HepG2 (cell line): ENCODE data around the gene PRSS38. TPM values are rescaled to one million over a fixed set of nuclear protein-coding genes. Genes with fewer than 3 reads are reported as not detected.

Experiments used
- ATAC-seq: fragments of 200-7000 bp; cut with Tn5 transposase; 3 replicates; pipeline ENCODE4 v1.9.1; 2020; ENCODE audit warnings: mild to moderate bottlenecking, moderate library complexity
- BruUV-seq: library from RNA; stranded (reverse); fragments of 400-500 nt; replicated peaks from 2 replicates; lab custom pipeline; 2021; lab: Mats Ljungman, UMichigan
- CTCF ChIA-PET: fragments of 300-600 bp; formaldehyde crosslinking; extraction: SDS; loops from one replicate; lab custom pipeline; 2021; ENCODE audit warnings: low total read pairs, inconsistent platforms, low intra/inter-chr PET ratio; lab: Yijun Ruan, JAX
- POLR2A ChIA-PET: fragments of 350-600 bp; sonication (Branson Sonifier 250); formaldehyde crosslinking; loops from one replicate; lab custom pipeline; 2020; ENCODE audit warnings: antibody characterized with exemption, inconsistent platforms; lab: Yijun Ruan, JAX
- DNase-seq: peaks from one replicate; pipeline ENCODE4 v3.0.0-alpha.2; 2015; ENCODE audit warnings: low spot score
- FAIRE-seq: peaks from 3 replicates; lab custom pipeline; 2011; peaks lifted over from hg19 to GRCh38; lab: Jason Lieb, UNC
- H2AFZ ChIP-seq: one replicate; pipeline ENCODE4 v1.6.1; 2011; ENCODE audit warnings: low read length, inconsistent platforms
- H3K27ac ChIP-seq: fragments of 300-600 bp; 3 replicates; pipeline ENCODE4 v1.8.0; 2011; ENCODE audit warnings: mixed run types, mild to moderate bottlenecking, mixed read lengths, low read length, inconsistent platforms; ENCODE audit not compliant: insufficient read depth; ENCODE audit errors: extremely low read length
- H3K27me3 ChIP-seq, 2 experiments: fragments of 200-600 bp in 1 of 2; 2 replicates in 1 of 2; 3 replicates in 1 of 2; pipeline versions ENCODE4 v1.6.0 to v1.8.0; 2011; ENCODE audit warnings: low read length in 2 of 2, mild to moderate bottlenecking in 2 of 2, moderate library complexity in 2 of 2, inconsistent platforms in 1 of 2; ENCODE audit not compliant: insufficient read depth in 2 of 2, control insufficient read depth in 1 of 2
- H3K36me3 ChIP-seq, 2 experiments: fragments of 200-600 bp in 1 of 2; replicated peaks in 1 of 2; 2 replicates in 1 of 2; 3 replicates in 1 of 2; pipeline versions ENCODE4 v1.5.1 to v1.8.0; 2011; ENCODE audit warnings: low read length in 2 of 2, inconsistent platforms in 1 of 2; ENCODE audit not compliant: insufficient read depth in 2 of 2, control insufficient read depth in 1 of 2
- H3K4me1 ChIP-seq: 2 replicates; pipeline ENCODE4 v1.5.1; 2012; ENCODE audit warnings: low read length, inconsistent platforms; ENCODE audit not compliant: insufficient read depth
- H3K4me2 ChIP-seq: 2 replicates; pipeline ENCODE4 v1.6.0; 2011; ENCODE audit warnings: low read depth, low read length, inconsistent platforms
- H3K4me3 ChIP-seq, 3 experiments: fragments of 200-600 bp in 1 of 3; sonication (generic), shearing (Covaris generic) in 1 of 3; replicated peaks in 1 of 3; 2 replicates each; pipeline ENCODE4 v1.5.1; 2011 to 2016; ENCODE audit warnings: low read length in 3 of 3, inconsistent platforms in 2 of 3, low read depth in 2 of 3, mild to moderate bottlenecking in 2 of 3, control low read depth in 1 of 3, mixed read lengths in 1 of 3; ENCODE audit not compliant: insufficient read depth in 1 of 3
- H3K79me2 ChIP-seq: one replicate; pipeline ENCODE4 v1.6.1; 2011; ENCODE audit warnings: low read length, inconsistent platforms; ENCODE audit not compliant: insufficient read depth
- H3K9ac ChIP-seq: 2 replicates; pipeline ENCODE4 v1.6.0; 2011; ENCODE audit warnings: mild to moderate bottlenecking, low read depth, low read length, inconsistent platforms; ENCODE audit not compliant: insufficient read depth
- H3K9me3 ChIP-seq: 2 replicates; pipeline ENCODE4 v1.5.1; 2012; ENCODE audit warnings: mild to moderate bottlenecking, low read length
- H4K20me1 ChIP-seq: 2 replicates; pipeline ENCODE4 v1.6.0; 2011; ENCODE audit warnings: inconsistent platforms, mild to moderate bottlenecking, low read length, moderate library complexity; ENCODE audit not compliant: insufficient read depth
- AHR ChIP-seq: IDR thresholded peaks from 2 replicates; pipeline ENCODE4 v1.6.1; 2018; ENCODE audit warnings: missing genetic modification reagents, missing compliant biosample characterization
- FOXM1 ChIP-seq: sonication (generic); formaldehyde crosslinking; IDR thresholded peaks from 2 replicates; pipeline ENCODE4 v1.5.0; 2020; ENCODE audit warnings: missing genetic modification reagents
- MTF1 ChIP-seq: sonication (generic); formaldehyde crosslinking; IDR thresholded peaks from 2 replicates; pipeline ENCODE4 v1.5.0; 2020; ENCODE audit warnings: missing genetic modification reagents
- NFIC ChIP-seq: IDR thresholded peaks from 2 replicates; pipeline ENCODE4 v1.6.1; 2012; ENCODE audit warnings: mild to moderate bottlenecking, low read length, inconsistent platforms
- PHF8 ChIP-seq: sonication (generic); formaldehyde crosslinking; IDR thresholded peaks from 2 replicates; pipeline ENCODE4 v1.5.0; 2020; ENCODE audit warnings: missing genetic modification reagents
- SETDB1 ChIP-seq: sonication (generic); formaldehyde crosslinking; IDR thresholded peaks from 2 replicates; pipeline ENCODE4 v1.5.1; 2020; ENCODE audit warnings: missing genetic modification reagents, mild to moderate bottlenecking, borderline replicate concordance
- YEATS2 ChIP-seq: sonication (generic); formaldehyde crosslinking; IDR thresholded peaks from 2 replicates; pipeline ENCODE4 v1.4.0; 2020; ENCODE audit warnings: missing genetic modification reagents, borderline replicate concordance
- ZNF264 ChIP-seq: sonication (generic); formaldehyde crosslinking; IDR thresholded peaks from 2 replicates; pipeline ENCODE4 v1.4.0; 2020; ENCODE audit warnings: missing genetic modification reagents
- ZNF510 ChIP-seq: sonication (generic); formaldehyde crosslinking; IDR thresholded peaks from 2 replicates; pipeline ENCODE4 v1.4.0; 2020; ENCODE audit warnings: low read depth, mild to moderate bottlenecking, missing genetic modification reagents
- ZNF557 ChIP-seq: sonication (generic); formaldehyde crosslinking; IDR thresholded peaks from 2 replicates; pipeline ENCODE4 v1.4.0; 2020; ENCODE audit warnings: missing genetic modification reagents
- ZNF562 ChIP-seq: sonication (generic); formaldehyde crosslinking; IDR thresholded peaks from 2 replicates; pipeline ENCODE4 v1.8.0; 2022; ENCODE audit warnings: missing genetic modification reagents, borderline replicate concordance
- ZNF672 ChIP-seq: sonication (generic); formaldehyde crosslinking; IDR thresholded peaks from 2 replicates; pipeline ENCODE4 v1.8.1; 2022; ENCODE audit warnings: missing genetic modification reagents
- WGBS: methylation state at CpG from one replicate; pipeline ENCODE4 v1.1.6; 2017; ENCODE audit warnings: low lambda C conversion rate; 5-methylcytosine and 5-hydroxymethylcytosine counted together
- in situ Hi-C: cut with HindIII; loops from 2 replicates; pipeline ENCODE4 v1.10.0; 2017; ENCODE audit warnings: low pct_unique_long_range_greater_than_20kb; ENCODE audit not compliant: extremely low pct_ligation_motif_present
- intact Hi-C: fragments of 100-400 bp; cut with micrococcal nuclease; formaldehyde crosslinking; loops from one replicate; pipeline ENCODE4 v1.10.0; 2022; ENCODE audit not compliant: unreplicated experiment
- polyA plus RNA-seq, 8 experiments: library from polyadenylated mRNA; depleted of rRNA in 3 of 8; stranded (reverse) in 7 of 8; unstranded in 1 of 8; fragments of >200 nt; fragmentation: Illumina TruSeq in 4 of 8; extraction: Trizol in 4 of 8; gene quantifications; 2 replicates each; pipeline versions ENCODE4 v1.2.1 to v1.2.3, GENCODE V29; 2011 to 2016; ENCODE audit warnings: low read depth in 4 of 8, missing spikeins in 1 of 8, mixed read lengths in 1 of 8; ENCODE audit not compliant: insufficient read depth in 1 of 8
- total RNA-seq, 5 experiments: library from RNA; depleted of rRNA; stranded (reverse); fragments of >200 nt; fragmentation: Illumina TruSeq; extraction: Trizol; gene quantifications; 2 replicates each; pipeline ENCODE4 v1.2.3, GENCODE V29; 2016; ENCODE audit warnings: low read depth in 1 of 5
- TF ChIP-seq, protein P1 (sequence below): IDR thresholded peaks from 2 replicates; pipeline ENCODE4 v1.6.1; 2016; ENCODE audit warnings: missing compliant biosample characterization, missing genetic modification reagents, borderline replicate concordance
- TF ChIP-seq, protein P2 (sequence below): sonication (generic); formaldehyde crosslinking; IDR thresholded peaks from 2 replicates; pipeline ENCODE4 v1.4.0; 2020; ENCODE audit warnings: mild to moderate bottlenecking, missing genetic modification reagents
- TF ChIP-seq, protein P3 (sequence below): sonication (generic); formaldehyde crosslinking; IDR thresholded peaks from 2 replicates; pipeline ENCODE4 v1.5.0; 2020; ENCODE audit warnings: missing genetic modification reagents

Gene PRSS38
- total and polyA plus RNA-seq, 2 of the 13 experiments (the other 11 are each of a cell fraction or from before 2014, with no cell fraction given): not detected

DNA sequence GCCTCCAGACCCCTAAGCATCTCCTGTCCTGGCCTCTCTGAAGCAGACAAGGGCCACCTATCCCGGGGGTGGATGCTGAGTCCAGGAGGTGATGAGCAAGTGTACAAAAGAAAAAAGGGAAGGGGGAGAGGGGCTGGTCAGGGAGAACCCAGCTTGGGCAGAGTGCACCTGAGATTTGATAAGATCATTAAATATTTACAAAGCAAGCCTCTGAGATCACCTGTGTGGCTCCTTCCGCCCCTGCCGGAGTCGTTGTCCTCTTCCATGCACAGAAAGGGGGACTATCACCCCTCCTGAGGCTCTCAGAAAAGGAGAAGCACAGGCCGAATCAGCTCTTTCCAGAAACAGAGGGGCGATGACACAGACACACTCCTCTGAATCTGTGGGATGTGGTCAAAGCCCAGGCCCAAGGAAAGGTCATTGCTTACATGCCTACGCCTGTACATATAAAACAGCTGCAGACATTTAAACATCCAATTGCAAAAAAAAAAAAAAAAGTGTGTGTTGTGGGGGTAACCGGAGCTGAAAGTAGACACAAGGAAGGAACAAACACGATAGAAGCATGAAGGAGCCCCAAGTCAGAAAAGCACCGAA, 30.9 kb downstream of the PRSS38 start:
- no peak for FAIRE-seq

More for the DNA sequence above, 30.9 kb downstream of the PRSS38 start:
- BruUV-seq: no TSS peak
- H3K27ac ChIP-seq: no peak overlapping the region
- no peaks in the 10 kb centered on the region for H4K20me1 ChIP-seq
- H3K4me3 ChIP-seq: no peak overlapping the region
- H3K9me3 ChIP-seq: peaks cover 5% of the 10 kb centered on the region; the same call in 1 of the 2 replicates
- intact Hi-C loops (no loop called here), in situ Hi-C loops (no loop called here)
- ChIA-PET POLR2A (no interaction called here), CTCF (no interaction called here)
- H3K4me1 ChIP-seq: no peaks in the 10 kb centered on the region
- no peak overlapping the region for H3K4me2 ChIP-seq
- no peak overlapping the region for H3K9ac ChIP-seq
- no peak for ATAC-seq
- 17% methylated on average over 10 of the region's 10 CpGs for WGBS
- DNase-seq: no peak
- no peak overlapping the region for H2AFZ ChIP-seq
- no peak for TF ChIP-seq NFIC
- TF ChIP-seq, protein P1, sequence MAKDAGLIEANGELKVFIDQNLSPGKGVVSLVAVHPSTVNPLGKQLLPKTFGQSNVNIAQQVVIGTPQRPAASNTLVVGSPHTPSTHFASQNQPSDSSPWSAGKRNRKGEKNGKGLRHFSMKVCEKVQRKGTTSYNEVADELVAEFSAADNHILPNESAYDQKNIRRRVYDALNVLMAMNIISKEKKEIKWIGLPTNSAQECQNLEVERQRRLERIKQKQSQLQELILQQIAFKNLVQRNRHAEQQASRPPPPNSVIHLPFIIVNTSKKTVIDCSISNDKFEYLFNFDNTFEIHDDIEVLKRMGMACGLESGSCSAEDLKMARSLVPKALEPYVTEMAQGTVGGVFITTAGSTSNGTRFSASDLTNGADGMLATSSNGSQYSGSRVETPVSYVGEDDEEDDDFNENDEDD (CRISPR knock-in tag): no peak
- no peak for TF ChIP-seq PHF8 (CRISPR knock-in tag)
- TF ChIP-seq ZNF510 (CRISPR knock-in tag): no peak
- TF ChIP-seq, protein P2, sequence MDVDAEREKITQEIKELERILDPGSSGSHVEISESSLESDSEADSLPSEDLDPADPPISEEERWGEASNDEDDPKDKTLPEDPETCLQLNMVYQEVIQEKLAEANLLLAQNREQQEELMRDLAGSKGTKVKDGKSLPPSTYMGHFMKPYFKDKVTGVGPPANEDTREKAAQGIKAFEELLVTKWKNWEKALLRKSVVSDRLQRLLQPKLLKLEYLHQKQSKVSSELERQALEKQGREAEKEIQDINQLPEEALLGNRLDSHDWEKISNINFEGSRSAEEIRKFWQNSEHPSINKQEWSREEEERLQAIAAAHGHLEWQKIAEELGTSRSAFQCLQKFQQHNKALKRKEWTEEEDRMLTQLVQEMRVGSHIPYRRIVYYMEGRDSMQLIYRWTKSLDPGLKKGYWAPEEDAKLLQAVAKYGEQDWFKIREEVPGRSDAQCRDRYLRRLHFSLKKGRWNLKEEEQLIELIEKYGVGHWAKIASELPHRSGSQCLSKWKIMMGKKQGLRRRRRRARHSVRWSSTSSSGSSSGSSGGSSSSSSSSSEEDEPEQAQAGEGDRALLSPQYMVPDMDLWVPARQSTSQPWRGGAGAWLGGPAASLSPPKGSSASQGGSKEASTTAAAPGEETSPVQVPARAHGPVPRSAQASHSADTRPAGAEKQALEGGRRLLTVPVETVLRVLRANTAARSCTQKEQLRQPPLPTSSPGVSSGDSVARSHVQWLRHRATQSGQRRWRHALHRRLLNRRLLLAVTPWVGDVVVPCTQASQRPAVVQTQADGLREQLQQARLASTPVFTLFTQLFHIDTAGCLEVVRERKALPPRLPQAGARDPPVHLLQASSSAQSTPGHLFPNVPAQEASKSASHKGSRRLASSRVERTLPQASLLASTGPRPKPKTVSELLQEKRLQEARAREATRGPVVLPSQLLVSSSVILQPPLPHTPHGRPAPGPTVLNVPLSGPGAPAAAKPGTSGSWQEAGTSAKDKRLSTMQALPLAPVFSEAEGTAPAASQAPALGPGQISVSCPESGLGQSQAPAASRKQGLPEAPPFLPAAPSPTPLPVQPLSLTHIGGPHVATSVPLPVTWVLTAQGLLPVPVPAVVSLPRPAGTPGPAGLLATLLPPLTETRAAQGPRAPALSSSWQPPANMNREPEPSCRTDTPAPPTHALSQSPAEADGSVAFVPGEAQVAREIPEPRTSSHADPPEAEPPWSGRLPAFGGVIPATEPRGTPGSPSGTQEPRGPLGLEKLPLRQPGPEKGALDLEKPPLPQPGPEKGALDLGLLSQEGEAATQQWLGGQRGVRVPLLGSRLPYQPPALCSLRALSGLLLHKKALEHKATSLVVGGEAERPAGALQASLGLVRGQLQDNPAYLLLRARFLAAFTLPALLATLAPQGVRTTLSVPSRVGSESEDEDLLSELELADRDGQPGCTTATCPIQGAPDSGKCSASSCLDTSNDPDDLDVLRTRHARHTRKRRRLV (CRISPR knock-in tag): no peak
- no peak for TF ChIP-seq SETDB1 (CRISPR knock-in tag)
- no peak for TF ChIP-seq ZNF557 (CRISPR knock-in tag)
- TF ChIP-seq ZNF562 (CRISPR knock-in tag): no peak
- no peak for TF ChIP-seq AHR (CRISPR knock-in tag)
- TF ChIP-seq ZNF672 (CRISPR knock-in tag): no peak
- TF ChIP-seq MTF1 (CRISPR knock-in tag): no peak
- TF ChIP-seq FOXM1: no peak
- TF ChIP-seq YEATS2: no peak
- TF ChIP-seq, protein P3, sequence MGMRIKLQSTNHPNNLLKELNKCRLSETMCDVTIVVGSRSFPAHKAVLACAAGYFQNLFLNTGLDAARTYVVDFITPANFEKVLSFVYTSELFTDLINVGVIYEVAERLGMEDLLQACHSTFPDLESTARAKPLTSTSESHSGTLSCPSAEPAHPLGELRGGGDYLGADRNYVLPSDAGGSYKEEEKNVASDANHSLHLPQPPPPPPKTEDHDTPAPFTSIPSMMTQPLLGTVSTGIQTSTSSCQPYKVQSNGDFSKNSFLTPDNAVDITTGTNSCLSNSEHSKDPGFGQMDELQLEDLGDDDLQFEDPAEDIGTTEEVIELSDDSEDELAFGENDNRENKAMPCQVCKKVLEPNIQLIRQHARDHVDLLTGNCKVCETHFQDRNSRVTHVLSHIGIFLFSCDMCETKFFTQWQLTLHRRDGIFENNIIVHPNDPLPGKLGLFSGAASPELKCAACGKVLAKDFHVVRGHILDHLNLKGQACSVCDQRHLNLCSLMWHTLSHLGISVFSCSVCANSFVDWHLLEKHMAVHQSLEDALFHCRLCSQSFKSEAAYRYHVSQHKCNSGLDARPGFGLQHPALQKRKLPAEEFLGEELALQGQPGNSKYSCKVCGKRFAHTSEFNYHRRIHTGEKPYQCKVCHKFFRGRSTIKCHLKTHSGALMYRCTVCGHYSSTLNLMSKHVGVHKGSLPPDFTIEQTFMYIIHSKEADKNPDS: no peak
- no peak for TF ChIP-seq ZNF264
- TF ChIP-seq, all 625 proteins: peak for 0
- no peaks in the 10 kb centered on the region for H3K36me3 ChIP-seq
- no peaks in the 10 kb centered on the region for H3K79me2 ChIP-seq
- H3K27me3 ChIP-seq: 0 out of 5 replicates have a peak, but pooled peaks cover 0 to under 1% of the 10 kb centered on the region in 2 experiments
